ENCODE measurements around the gene SSPN.

Gene SSPN

DNA sequence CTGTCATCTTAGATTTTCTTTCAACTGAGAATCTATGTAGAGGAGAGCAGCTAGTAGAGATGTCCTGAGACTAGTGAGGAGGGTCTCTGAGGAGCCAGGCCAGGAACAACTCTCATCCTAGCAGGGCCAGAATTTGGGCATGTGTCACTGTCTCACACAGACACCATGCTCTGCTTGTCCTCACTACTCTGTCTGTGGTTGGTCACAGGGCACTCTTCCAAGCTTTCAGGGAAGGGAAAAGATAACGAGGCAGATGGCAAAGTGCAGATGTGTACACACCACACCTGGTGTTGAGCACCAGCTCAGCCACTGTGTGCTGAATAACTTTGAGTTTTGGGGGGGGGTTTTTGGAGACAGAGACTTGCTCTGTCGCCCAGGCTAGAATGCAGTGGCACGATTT lies 2.5 kb downstream of the SSPN start:
- Mint-ChIP-seq H3K4me3 (no peak overlapping the region), H3K9me3 (no peaks in the 10 kb centered on the region), H3K27ac (no peak overlapping the region), H3K36me3 (no peaks in the 10 kb centered on the region), H3K27me3 (peaks cover 43% of the 10 kb centered on the region), H3K4me1 (peaks cover 6% of the 10 kb centered on the region)
- CTCF ChIA-PET: interaction anchor here (0.9 kb wide), 1 partner anchor 120 kb away, joined by 3 read pairs; no protein-coding TSS in a partner anchor
- DNase-seq: no peak

DNA sequence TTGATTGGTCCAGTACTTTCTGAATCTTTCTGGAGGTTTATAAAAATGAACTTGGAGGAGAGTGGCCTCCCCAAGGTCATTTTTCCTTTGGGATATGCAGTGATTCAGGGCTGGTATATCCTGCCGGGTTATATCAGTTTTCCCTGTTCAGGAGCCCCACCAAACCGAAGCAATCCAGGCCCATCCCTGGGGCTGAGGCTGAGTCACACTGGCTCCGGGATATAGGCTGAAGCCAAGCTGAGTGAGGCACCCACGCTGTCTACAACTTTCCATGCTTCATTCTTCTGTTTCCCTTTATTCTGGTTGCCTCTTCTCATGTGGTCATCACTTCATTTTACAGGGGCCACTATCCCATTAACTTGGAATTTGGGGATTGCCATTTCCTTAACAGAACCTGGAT lies 3.4 kb downstream of the SSPN start:
- Mint-ChIP-seq H3K27me3 (peaks cover 42% of the 10 kb centered on the region), H3K4me1 (peaks cover 6% of the 10 kb centered on the region), H3K4me3 (no peak overlapping the region), H3K27ac (no peak overlapping the region), H3K36me3 (no peaks in the 10 kb centered on the region), H3K9me3 (no peaks in the 10 kb centered on the region)
- CTCF ChIA-PET: no interaction called here
- no peak for DNase-seq

DNA sequence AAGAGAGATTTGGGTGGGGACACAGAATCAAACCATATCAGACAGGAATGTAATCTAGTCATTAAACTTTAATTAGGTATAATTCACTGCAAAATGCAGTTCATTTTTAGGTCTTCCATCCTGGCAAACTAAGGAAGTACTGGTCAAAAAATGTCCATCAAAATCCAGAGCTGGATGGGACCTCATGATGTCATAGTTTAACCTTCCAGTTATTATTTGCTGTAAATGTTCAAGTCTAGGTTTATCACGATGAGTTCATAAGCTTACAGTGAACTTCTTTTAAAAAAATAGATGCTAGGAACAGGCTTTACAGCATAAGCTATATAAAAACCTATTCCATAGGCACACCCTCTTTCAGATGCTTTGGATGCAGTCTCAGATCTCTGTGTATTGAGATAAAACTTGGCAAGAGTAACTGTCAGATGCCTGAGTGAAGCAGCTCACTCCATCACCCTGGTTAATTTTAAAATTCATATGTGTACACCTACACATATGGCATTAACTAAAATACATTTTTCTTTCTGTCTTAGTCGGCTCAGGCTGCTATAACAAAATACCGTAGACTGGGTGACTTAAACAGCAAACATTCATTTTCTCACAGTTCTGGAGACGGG lies 7.9 kb downstream of the SSPN start:
- CTCF ChIA-PET: no interaction called here
- no peaks in the 10 kb centered on the region for H3K36me3 Mint-ChIP-seq
- no peaks in the 10 kb centered on the region for H3K4me1 Mint-ChIP-seq
- no peak for DNase-seq
- H3K27me3 Mint-ChIP-seq: peaks cover 11% of the 10 kb centered on the region
- H3K4me3 Mint-ChIP-seq: no peak overlapping the region
- H3K9me3 Mint-ChIP-seq: no peaks in the 10 kb centered on the region
- no peak overlapping the region for H3K27ac Mint-ChIP-seq

DNA sequence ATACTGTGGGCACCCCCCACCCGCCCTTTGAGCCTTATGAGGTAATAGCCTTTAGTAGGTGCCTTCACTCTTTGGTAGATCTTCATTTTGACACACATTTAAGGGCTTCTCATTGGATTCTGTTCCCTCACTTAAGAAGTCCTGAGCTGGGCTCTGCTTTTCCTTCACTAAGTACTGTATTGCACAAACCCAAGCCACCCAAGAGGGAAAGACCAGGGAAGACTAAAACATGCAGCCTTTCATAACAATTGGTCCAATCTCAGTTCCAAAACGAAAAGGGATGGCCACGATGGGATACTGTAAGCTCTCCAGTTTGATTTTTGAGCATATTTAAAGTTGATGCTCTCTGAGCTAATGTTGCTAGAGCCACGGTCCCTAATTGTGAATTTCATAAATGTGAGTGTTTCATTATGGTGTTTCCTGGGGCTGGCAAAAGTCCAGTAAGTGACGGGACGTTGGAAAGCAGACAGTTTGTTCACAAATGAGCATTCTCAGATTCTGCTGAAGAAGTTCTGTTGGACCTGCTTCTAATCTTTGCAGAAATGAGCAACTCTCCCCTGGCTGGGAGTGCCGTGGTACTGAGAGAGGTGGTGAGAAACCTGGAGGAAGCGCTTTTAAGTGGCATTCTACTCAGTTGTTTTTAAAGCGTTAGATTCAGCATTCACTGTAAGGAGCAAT lies 9.4 kb downstream of the SSPN start:
- no peaks in the 10 kb centered on the region for H3K36me3 Mint-ChIP-seq
- peaks cover 8% of the 10 kb centered on the region for H3K27me3 Mint-ChIP-seq
- no peaks in the 10 kb centered on the region for H3K9me3 Mint-ChIP-seq
- no peak overlapping the region for H3K27ac Mint-ChIP-seq
- H3K4me3 Mint-ChIP-seq: no peak overlapping the region
- CTCF ChIA-PET: no interaction called here
- H3K4me1 Mint-ChIP-seq: no peaks in the 10 kb centered on the region
- no peak for DNase-seq

DNA sequence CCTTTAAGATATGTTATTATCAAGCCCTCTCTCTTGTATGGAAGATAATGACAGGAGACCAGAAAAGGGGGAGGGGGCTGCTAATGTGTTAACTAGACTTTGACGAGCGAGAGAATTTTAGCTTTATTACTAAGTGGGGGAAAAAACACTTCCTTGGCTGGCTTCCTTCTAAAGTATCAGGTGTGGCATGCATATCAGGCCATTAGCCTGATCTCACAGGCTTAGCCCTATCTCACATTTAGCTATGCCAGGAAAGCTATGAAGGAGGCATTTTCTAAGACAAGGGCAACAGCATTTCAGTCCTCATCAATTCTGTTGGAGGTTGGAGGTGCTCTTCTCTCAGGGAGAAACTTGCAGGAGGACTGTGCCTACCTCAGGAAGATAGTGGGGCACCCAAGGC lies 9.9 kb downstream of the SSPN start:
- no peaks in the 10 kb centered on the region for H3K4me1 Mint-ChIP-seq
- CTCF ChIA-PET: no interaction called here
- H3K4me3 Mint-ChIP-seq: no peak overlapping the region
- no peaks in the 10 kb centered on the region for H3K36me3 Mint-ChIP-seq
- no peaks in the 10 kb centered on the region for H3K9me3 Mint-ChIP-seq
- H3K27me3 Mint-ChIP-seq: peaks cover 8% of the 10 kb centered on the region
- H3K27ac Mint-ChIP-seq: no peak overlapping the region
- no peak for DNase-seq

DNA sequence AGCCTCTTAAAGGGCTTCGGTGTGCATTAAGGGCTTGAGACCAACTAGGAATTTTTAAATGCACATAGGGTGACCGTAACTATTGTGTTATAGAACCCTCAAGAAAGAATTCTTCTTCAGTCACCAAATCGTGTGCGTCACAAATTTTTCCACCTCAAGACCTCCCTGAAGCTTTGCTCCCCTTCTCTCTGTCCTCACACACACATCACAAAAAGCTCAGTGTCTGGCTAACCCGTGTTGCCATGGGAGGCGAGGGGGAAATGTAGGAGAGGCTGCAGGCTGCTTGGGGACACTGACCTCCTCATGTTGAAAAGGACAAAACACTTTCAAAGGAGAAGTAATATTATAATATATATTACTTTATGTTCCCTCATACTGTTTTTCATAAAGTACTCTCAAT lies 10.6 kb downstream of the SSPN start:
- CTCF ChIA-PET: no interaction called here
- DNase-seq: no peak
- H3K9me3 Mint-ChIP-seq: no peaks in the 10 kb centered on the region
- no peak overlapping the region for H3K4me3 Mint-ChIP-seq
- H3K27me3 Mint-ChIP-seq: peaks cover 8% of the 10 kb centered on the region
- no peak overlapping the region for H3K27ac Mint-ChIP-seq
- H3K4me1 Mint-ChIP-seq: no peaks in the 10 kb centered on the region
- no peaks in the 10 kb centered on the region for H3K36me3 Mint-ChIP-seq

DNA sequence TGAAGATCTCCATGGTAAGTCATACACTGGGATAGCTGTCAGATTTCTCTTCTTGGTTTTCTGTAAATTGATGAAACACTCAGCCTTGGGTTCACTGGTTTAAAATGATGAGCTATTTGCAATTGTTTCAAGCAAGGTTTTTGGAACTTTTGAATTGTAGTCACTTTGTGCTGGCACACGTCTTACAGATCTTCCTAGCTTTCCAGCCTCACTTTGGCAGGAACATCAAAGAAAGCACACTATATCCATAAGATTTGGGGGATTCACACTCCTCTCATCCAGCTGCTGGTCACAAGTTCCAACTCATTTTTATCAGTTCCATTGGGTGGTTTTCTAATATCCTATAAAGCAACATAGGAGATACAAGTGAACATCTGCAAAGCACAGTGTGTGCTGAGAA lies 16.0 kb downstream of the SSPN start:
- Mint-ChIP-seq H3K36me3 (no peaks in the 10 kb centered on the region), H3K27me3 (peaks cover 4% of the 10 kb centered on the region), H3K27ac (no peak overlapping the region), H3K4me3 (no peak overlapping the region), H3K9me3 (no peaks in the 10 kb centered on the region), H3K4me1 (no peaks in the 10 kb centered on the region)
- CTCF ChIA-PET: no interaction called here
- DNase-seq: no peak

DNA sequence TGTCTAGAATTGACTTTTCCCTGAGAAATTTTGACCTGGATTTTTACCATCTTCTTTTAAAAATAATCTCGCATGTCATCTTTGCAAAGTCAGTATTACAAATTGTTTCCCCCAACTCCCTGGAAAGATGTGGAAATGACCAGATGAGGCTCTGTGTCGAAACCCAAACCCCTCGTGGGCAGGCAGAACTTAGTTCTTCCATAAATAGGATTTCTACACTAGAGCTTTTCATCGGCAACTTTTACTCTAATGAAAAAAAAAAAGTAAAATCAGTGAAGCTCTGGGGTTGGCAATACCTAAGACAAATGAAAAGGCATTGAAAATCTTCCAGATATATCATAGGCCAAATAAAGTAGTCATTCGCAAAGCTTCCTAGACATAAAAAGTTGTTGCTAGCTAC lies 17.0 kb downstream of the SSPN start:
- no peaks in the 10 kb centered on the region for H3K36me3 Mint-ChIP-seq

DNA sequence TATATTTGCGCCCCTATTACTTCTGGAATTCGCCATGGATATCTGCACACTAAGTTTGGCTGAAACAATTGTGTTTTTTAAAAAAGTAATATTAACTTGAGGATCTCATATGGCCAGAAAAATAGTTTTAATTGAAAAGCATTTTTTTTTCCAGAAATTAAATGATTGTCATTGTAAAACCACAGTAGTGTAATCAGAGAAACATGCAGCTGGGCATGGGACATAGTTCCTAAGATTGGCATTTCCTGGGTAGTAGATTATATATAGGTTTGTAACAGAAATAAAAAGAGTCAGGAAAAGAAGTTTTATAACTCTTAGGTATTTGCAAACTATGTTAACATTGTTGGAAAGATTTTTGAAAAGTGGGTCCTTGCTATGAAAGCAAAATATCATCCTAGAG lies 17.6 kb downstream of the SSPN start:
- Mint-ChIP-seq H3K4me3 (no peak overlapping the region), H3K36me3 (no peaks in the 10 kb centered on the region), H3K27ac (no peak overlapping the region), H3K27me3 (peaks cover 4% of the 10 kb centered on the region), H3K4me1 (no peaks in the 10 kb centered on the region), H3K9me3 (no peaks in the 10 kb centered on the region)
- DNase-seq: no peak
- CTCF ChIA-PET: no interaction called here

More for the DNA sequence above, 17.0 kb downstream of the SSPN start:
- peaks cover 4% of the 10 kb centered on the region for H3K27me3 Mint-ChIP-seq
- H3K4me3 Mint-ChIP-seq: no peak overlapping the region
- H3K27ac Mint-ChIP-seq: no peak overlapping the region
- no peaks in the 10 kb centered on the region for H3K9me3 Mint-ChIP-seq
- no peak for DNase-seq
- H3K4me1 Mint-ChIP-seq: no peaks in the 10 kb centered on the region
- CTCF ChIA-PET: no interaction called here

DNA sequence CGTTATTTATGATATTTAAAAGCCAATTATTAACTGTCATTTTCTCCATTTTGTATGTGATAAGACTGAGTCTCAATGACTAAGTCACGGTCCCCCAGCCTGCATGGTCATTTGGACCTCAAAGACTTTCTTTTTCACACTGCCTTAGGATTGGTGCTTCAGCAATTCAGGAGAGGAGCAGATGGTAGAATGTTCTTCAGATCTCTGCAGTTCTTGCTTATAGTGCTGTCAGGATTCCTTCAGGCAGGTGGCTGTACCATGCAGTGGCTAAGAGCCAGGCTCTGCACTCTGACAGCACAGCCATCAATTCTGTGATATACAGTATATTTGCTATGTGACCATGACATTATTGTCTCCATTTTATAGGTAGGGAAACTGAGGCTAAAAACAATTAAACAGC lies 18.7 kb downstream of the SSPN start:
- peaks cover 4% of the 10 kb centered on the region for H3K27me3 Mint-ChIP-seq

DNA sequence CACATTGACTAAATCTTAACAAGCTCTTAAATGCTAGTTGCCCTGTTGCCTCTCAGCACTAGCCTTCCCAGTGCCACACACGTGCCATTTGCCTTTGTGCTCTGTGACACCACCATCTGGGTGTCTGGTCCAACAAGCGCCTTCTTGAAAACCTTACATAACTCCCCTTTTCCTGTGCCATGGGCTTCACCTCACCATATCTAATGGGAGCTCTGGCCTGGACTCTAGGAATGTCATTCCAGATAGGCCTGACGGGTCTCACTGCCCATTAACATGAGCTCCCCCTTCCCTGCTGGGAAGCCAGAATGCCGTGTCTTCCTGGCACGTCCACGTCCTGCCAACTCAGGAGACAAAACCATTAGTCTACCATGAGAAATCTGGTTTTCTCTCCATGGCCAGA lies 24.4 kb downstream of the SSPN start:
- Mint-ChIP-seq H3K27ac (no peak overlapping the region), H3K27me3 (peaks cover 7% of the 10 kb centered on the region), H3K36me3 (no peaks in the 10 kb centered on the region), H3K9me3 (no peaks in the 10 kb centered on the region), H3K4me3 (no peak overlapping the region), H3K4me1 (no peaks in the 10 kb centered on the region)
- no peak for DNase-seq
- CTCF ChIA-PET: no interaction called here

More for the DNA sequence above, 18.7 kb downstream of the SSPN start:
- Mint-ChIP-seq H3K4me1 (no peaks in the 10 kb centered on the region), H3K36me3 (no peaks in the 10 kb centered on the region), H3K27ac (no peak overlapping the region), H3K4me3 (no peak overlapping the region), H3K9me3 (no peaks in the 10 kb centered on the region)
- DNase-seq: no peak
- CTCF ChIA-PET: interaction anchor here (0.7 kb wide), 1 partner anchor 20 kb away, joined by 3 read pairs; no protein-coding TSS in a partner anchor

DNA sequence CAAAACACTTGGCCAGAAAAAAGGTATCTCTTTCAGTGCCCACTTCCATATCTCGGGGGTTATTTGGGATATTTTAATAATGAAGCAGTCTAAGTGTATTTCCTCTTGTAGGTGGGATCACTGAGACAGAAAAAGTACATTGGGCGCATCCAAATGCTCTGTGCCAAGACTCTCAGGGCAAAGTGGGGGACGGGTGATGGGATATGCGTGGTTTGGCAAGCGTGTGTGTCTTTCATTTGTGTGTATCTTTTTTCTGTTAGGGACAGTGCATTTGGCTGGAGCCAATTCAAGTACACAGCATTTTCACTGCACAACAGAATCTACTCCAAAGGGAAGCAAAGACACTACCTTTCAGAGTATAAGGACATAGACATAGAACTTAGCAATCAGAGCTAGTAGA lies 29.3 kb downstream of the SSPN start:
- Mint-ChIP-seq H3K27me3 (peaks cover 42% of the 10 kb centered on the region), H3K4me3 (no peak overlapping the region), H3K27ac (no peak overlapping the region), H3K4me1 (no peaks in the 10 kb centered on the region), H3K36me3 (no peaks in the 10 kb centered on the region), H3K9me3 (no peaks in the 10 kb centered on the region)
- DNase-seq: no peak
- CTCF ChIA-PET: interaction anchor here (0.6 kb wide), 1 partner anchor 78 kb away, joined by 4 read pairs; no protein-coding TSS in a partner anchor

DNA sequence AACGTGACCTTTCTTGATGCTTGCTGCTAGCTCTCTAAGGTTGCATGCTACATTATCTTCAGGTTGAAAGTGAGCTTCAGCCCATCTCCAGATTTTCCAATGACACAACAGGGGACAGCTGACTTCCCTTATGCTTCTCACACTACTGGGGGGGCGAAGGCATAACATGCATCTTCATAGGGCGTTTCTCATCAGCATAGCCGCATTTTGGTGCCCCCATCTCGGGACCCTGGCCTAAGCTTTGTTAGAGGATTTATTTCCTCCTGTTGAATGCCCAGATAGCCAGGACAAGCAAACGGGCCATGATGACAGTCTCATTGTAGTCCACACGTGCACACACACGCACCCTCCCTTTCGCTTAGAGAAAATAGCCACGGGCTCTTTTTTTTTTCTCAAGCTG lies 30.7 kb downstream of the SSPN start:
- Mint-ChIP-seq H3K27me3 (peaks cover 43% of the 10 kb centered on the region), H3K4me3 (no peak overlapping the region), H3K4me1 (no peaks in the 10 kb centered on the region), H3K27ac (no peak overlapping the region), H3K36me3 (no peaks in the 10 kb centered on the region), H3K9me3 (no peaks in the 10 kb centered on the region)
- CTCF ChIA-PET: interaction anchor here (0.6 kb wide), 2 partner anchors 62 to 94 kb away, joined by 3 to 6 read pairs; no protein-coding TSS in a partner anchor
- DNase-seq: no peak

DNA sequence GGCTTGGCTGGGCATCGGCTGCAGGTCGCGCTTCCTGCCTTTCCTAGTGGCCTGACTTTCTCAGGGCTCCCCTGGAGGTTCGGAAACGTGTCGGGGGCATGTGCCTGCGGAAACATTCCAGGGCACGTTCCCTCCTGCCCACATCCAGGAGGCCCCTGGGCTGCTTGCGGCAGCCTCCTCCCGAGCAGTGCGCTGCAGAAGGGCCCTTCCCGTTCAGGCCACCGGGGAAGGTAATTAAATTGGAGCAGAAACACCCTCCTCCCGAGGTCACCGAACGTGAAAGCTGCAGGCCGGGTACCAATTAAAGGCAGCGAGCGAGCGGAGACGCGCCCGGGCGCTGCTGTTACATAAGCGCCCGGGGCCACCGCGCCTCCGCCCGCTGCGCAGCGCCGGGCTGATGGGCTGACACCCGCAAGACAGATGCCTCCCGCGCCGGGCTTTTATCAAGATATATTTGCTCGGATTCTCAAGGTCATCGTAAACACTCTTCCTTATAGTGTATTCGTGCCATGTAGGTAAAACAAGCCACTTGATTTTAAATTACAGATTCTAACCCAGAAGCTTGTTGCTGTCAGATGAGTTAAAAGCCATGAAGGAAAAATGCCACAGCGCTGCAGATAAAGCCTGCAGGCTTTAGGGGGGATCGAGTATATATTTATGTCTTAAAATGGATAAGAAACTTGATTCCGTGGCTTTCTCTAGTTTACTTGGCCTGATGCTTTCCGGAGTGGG lies 31.4 kb downstream of the SSPN start:
- H3K27ac Mint-ChIP-seq: no peak overlapping the region
- no peaks in the 10 kb centered on the region for H3K4me1 Mint-ChIP-seq
- DNase-seq: no peak
- no peak overlapping the region for H3K4me3 Mint-ChIP-seq
- no peaks in the 10 kb centered on the region for H3K36me3 Mint-ChIP-seq
- CTCF ChIA-PET: no interaction called here
- H3K9me3 Mint-ChIP-seq: no peaks in the 10 kb centered on the region
- H3K27me3 Mint-ChIP-seq: peaks cover 43% of the 10 kb centered on the region

DNA sequence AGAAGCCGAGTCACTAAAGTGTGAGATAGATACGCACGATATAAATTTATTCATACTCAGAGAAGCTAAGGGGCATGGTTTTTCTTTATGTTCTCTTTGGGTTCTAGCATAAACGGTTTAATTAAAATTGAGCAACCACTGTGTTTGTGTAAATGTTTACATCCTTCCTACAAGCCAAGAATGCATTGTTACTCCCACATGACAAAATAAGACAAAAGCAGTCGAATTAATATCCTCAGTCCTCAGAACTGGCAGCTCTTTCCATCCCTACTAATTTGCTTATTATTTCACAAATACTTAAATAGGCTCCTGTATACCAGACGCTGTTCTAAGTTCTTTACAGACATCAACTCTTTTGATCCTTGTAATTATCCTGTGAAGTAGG lies 32.0 kb downstream of the SSPN start:
- CTCF ChIA-PET: no interaction called here
- Mint-ChIP-seq H3K27ac (no peak overlapping the region), H3K4me1 (no peaks in the 10 kb centered on the region), H3K4me3 (no peak overlapping the region), H3K36me3 (no peaks in the 10 kb centered on the region), H3K9me3 (no peaks in the 10 kb centered on the region), H3K27me3 (peaks cover 43% of the 10 kb centered on the region)
- no peak for DNase-seq
